GM13977 (cell line): ENCODE measurements around the gene FAM20C.

Experiments used
- DNase-seq: peaks from one replicate; pipeline ENCODE4 v3.0.0; 2012; ENCODE audit warnings: low spot score
- CTCF ChIP-seq: IDR thresholded peaks from 2 replicates; pipeline ENCODE4 v1.5.1; 2012; ENCODE audit warnings: mild to moderate bottlenecking, control low read depth; ENCODE audit not compliant: insufficient read depth; ENCODE audit errors: extremely low read depth, missing control alignments
- in situ Hi-C: fragments of 300-500 bp; cut with MboI; formaldehyde crosslinking; loops from one replicate; pipeline ENCODE4 v1.12.0; 2022; ENCODE audit warnings: low sequenced_read_pairs, low pct_unique_long_range_greater_than_20kb, mixed read lengths, inconsistent platforms; ENCODE audit not compliant: unreplicated experiment

The FAM20C gene

GRCh38 chr7:221978-222715 is 29.8 kb downstream of the FAM20C start:
- DNase-seq: no peak
- no peak for TF ChIP-seq CTCF
- in situ Hi-C loops: no loop called here

- no peak for DNase-seq
- in situ Hi-C loops: no loop called here
- no peak for TF ChIP-seq CTCF
These were observed 30.3 kb downstream of the FAM20C start for GRCh38 chr7:222716-223041.

GRCh38 chr7:223118-223800 is 30.9 kb downstream of the FAM20C start:
- no peak for DNase-seq
- TF ChIP-seq CTCF: no peak
- in situ Hi-C loops: no loop called here

GRCh38 chr7:223861-224260 is 31.5 kb downstream of the FAM20C start:
- in situ Hi-C loops: no loop called here
- no peak for TF ChIP-seq CTCF
- DNase-seq: no peak

GRCh38 chr7:226281-226895 is 34.0 kb downstream of the FAM20C start:
- no peak for DNase-seq
- in situ Hi-C loops: no loop called here
- TF ChIP-seq CTCF: no peak

GRCh38 chr7:227926-228325 is 35.6 kb downstream of the FAM20C start:
- no peak for DNase-seq
- no peak for TF ChIP-seq CTCF
- in situ Hi-C loops: no loop called here
